ENCODE results near the gene ABCA7.
A peak's percentile ranks its signal among the peaks of the same experiment; 100 is the strongest.
"Not testable (repeated sequence)": the region's sequence is repeated elsewhere in the genome, so short reads cannot be mapped to it uniquely, and the experiment has no call there.

The ABCA7 gene

DNA sequence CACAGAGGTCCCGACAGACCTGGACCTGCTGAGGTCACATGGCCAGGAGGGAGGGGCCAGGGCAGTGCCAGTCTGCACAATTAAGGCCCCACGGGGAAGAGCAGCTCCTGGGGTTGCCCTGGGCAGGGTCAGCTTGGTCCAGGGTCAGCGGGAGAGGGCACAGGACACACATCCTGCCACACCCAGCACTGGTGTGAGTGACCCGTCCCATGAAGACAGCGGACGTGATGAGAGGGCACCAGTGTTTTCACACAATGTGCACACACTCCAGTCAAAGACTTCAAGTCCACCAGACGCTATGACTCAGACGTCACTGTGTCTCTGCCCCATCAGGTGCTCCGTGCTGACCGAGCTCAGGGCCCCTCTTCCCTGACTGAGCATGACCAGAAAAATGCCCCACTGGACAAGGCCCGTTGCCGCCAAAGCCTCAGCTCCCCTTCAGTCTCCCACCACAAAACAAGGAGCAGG is 23.2 kb upstream of the ABCA7 start:
- no peak for DNase-seq (ENCODE audit: low read depth in 2 of 2)

DNA sequence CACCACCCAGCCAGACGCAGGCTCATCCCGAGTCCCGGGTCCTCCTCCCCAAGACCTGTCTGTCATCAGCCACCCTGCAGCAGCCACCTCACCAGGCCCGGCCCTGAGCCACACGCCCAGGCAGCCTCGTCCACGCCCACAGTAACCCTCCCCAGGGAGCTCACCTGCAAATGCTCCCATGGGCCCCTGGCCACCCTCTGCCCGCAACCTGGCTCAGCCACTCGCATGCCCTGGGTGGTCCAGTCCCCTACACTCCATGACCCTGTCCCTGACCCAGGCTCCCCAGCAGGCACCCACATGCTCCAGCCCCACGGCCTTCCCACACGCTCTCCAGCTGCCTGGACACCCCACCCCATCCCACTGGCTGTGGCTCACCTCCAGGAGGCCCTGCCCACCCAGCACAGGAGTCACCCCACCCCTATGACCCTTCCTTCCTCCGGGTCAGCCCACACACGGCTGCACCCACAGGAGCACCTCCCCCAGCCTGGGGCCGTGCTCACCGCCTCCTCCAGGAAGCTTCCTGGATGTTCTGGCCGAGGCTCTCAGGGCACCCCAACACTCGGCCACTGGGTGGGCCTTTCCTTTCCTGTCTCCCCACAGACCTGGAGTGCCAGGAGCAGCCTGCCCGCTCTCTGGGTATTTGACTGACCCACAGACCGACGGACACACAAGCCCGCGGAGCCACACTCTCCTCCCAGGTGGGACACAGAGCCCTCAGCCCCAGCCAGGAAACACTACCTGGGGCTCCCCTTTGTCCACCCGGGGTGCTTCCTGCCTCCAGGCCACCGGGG is 22.6 kb upstream of the ABCA7 start:
- DNase-seq (ENCODE audit: low read depth in 2 of 2) = no peak

DNA sequence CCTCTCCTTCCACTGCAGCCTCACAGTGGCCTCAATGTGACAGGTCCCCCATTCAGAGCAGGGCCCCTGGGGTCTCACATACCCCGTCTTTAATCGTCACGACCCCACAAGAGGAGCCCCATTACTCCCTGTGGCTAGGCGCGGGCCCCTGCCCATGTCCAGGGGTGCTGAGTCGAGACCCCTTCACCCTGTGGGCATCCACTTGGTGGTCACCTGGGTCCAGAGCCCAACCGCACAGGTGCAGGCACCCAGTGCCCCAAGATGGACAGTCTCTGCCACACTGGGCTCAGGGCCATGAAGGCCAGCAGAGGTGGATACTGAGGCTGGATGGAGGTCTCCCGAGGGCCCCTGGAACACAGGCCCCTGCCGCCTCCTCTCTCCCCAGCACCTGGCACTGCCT is 22.0 kb upstream of the ABCA7 start:
- no peak for DNase-seq (ENCODE audit: low read depth in 2 of 2)

DNA sequence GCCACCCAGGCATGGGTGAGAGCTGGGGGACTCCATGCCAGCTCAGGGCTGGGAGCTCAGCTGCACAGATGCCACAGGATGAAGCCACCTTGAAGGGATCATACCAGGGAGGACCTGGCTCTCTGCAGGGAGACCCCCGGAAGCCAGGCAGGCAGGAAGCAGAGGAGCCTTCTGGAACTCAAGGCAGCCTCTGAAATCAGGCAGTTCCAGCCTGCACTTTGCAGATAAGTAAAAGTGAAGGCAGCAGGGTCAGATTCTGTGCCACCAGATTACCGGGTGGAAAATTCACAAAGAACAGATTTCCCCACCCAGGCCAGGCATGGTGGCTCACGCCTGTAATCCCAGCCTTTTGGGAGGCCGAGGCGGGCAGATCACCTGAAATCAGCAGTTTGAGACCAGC is 21.5 kb upstream of the ABCA7 start:
- no peak for DNase-seq (ENCODE audit: low read depth in 2 of 2)

DNA sequence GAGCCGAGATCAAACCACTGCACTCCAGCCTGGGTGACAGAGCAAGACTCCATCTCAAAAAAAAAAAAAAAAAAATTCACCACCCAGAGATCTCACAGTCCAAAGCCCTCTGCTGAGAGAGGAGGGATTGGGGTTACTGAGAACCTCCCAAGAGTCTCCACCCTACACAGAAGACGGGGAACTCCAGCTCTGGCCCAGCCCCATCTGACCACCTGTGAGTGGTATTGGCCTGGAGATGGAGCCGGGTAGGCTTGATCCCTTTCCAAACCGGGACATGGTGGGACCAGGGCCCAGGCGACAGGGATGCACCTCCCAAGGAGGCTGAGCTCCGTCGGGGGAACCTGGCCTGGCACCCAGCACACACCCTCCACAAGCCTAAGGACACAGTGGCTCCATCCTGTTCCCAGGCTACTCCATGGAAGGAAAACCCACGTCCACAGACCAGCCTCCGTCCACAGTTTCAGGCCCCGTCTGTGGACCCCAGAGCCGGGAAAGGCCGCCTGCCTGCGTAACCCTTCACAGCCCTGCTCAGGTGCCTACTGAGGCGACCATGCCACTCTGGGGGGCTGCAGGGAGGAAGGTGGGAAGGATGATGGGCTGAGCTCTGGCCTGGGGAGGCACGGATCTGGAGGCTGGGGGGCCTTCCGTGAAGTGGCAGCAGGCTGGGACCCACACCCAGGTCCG is 20.8 kb upstream of the ABCA7 start:
- DNase-seq (ENCODE audit: low read depth in 2 of 2) = no peak

DNA sequence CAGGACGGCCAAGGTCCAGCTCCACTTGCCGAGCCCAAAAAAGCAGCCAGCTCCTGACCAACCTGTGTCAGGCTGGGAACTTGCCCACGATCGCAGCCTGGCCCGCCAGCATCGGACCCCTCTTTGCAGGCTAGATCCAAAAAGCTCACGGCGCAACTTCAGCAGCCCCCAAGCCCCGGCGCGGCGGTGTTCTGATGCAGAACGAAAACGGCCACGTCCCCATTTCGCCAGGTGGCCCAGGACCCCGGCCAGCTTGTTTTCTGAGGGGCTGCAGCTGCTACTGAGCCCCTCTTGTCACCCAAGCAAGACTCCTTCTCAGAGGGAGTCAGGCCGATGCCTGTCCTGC is 20.3 kb upstream of the ABCA7 start:
- no peak for DNase-seq (ENCODE audit: low read depth in 2 of 2)

DNA sequence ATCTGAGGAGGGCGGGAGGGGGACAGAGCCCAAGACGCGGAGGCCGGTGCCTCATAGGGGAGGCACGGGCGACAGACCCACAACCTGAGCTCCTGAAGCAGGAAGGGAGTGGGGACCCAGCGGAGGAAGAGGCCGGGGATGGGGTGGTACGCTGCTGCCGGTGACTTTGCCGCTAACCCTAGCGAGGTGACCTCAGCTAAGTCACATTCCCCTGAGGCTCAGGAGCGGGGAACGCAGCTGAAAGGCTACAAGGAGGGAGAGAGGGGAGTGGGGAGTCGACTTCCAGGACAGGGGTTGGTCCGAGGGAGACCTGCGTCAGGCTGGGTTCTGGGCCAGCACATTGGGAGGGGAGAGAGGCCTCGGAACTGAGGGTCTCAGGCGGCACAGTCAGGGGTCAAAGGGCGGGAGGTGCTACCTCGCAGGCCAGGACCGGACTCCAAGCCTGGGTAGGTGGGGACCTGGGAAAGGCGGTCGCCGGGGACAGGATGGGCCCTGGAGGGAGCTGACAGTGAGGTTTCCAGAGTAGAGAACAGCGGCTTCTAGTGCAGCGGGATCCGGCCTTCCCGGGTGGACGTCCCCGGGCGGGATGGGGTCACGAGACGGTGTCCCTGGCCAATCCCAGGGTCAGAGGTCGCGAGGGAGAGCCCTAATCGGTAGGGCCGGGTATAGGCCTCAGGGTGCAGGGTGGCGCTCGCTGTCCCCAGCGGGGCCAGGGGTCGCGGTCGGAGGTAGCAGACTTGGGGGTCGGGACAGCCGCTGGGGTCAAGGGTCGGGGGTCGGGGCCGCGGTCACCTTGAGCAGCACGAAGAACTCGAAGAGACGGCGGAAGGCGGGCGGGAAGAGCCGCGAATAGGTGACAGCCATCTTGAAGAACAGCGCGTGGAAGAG is 19.7 kb upstream of the ABCA7 start:
- no peak for DNase-seq (ENCODE audit: low read depth in 2 of 2)

DNA sequence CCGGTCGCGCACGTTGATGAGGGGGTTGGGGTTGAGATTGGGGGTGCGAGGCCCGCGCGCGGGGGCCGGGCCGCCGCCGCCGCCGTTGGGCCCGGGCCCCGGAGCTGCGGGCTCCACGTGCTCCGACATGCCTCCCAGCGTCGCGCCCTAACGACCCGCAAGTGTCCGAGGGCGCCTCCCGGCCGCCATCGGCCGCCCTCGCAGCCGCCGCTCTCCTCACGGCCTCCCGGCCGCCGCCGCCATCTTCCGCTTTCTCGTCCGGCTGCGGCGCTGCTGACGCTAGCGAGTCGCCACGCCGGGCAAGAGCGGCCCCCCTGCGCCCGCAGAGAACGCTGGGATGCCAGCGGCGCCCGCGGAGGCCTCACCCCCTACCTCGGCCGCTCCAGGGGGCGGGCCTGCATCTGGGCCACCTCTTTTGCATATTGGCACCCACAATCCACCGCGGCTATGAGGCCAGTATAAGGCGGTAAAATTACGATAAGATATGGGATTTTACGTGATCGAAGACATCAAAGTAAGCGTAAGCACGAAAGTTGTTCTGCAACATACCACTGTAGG is 19.0 kb upstream of the ABCA7 start, which contains the start of gene TMEM259:
Gene TMEM259 (minus strand): TSS at position 256 of the 558 bp plus-strand sequence. CDS start 127 bp downstream, at position 129.
- DNase-seq (ENCODE audit: low read depth in 2 of 2) = peak; percentile 94 to 96

DNA sequence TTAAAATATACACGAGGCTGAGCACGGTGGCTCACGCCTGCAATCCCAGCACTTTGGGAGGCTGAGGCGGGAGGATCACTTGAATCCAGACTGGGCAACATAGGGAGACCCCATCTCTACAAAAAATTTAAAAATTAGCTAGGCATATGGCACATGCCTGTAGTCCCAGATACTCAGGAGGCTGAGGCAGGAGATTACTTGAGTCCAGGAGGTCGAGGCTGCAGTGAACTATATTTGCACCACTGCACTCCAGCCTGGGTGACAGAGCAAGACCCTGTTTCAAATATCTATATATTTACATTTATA is 16.1 kb upstream of the ABCA7 start:
- not testable (repeated sequence) for DNase-seq (ENCODE audit: low read depth in 2 of 2)

DNA sequence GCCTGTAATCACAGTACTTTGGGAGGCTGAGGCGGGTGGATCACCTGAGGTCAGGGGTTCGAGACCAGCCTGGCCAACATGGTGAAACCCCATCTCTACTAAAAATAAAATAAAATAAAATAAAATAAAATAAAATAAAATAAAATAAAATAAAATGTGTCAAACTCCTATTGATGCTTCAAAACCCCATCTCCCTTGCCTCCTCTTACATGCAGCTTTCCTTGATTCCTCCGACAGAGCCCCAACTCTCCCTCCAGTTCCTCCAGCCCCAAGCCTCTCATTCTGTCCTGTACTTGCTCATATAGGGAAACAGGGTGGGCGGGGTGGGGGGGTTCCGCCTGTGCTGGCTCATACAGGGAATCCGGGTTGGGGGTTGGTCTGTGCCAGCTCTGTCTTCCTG is 14.8 kb upstream of the ABCA7 start:
- not testable (repeated sequence) for DNase-seq (ENCODE audit: low read depth in 2 of 2)

DNA sequence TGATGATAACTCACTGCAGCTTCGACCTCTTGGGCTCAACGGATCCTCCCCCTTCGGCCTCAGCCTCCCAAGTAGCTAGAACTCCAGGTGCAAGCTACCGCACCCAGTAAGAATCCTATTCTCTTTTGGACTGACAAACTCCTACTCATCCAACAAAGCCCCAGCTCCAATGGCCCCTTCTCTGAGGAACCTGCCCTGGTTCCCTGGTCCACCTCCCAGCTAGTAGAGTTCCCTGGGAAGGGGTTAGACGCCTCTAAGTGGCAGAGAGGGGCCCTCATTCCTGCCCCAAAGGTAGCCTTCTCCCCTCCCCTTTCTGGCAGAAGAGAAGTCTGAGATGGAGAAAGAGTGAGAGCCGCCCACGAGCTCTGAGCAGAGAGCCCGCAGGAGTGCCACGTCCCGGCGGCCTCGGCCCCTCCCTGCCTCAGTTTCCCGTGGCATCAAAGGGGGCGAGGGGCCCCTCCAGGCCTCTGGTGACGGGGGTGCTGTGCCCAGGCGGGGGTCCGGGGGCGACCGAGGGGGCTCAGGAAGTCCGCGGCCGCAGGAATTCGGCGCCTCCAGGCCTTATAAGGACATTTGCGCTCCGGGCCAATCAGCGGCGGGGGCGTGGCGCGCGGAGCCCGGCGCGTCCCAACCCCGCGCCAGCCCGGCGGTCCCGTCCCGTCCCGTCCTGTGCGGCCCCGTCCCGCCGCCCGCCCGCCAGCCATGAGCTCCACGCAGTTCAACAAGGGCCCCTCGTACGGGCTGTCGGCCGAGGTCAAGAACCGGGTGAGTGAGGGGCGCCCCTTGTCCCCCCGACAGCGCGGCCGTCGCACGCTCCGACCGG is 13.7 kb upstream of the ABCA7 start, which contains the start of gene CNN2:
Gene CNN2 (plus strand): TSS at position 649 of the 823 bp plus-strand sequence. CDS start 54 bp downstream, at position 703.
- DNase-seq (ENCODE audit: low read depth in 2 of 2) = peak; percentile 52 to 59

DNA sequence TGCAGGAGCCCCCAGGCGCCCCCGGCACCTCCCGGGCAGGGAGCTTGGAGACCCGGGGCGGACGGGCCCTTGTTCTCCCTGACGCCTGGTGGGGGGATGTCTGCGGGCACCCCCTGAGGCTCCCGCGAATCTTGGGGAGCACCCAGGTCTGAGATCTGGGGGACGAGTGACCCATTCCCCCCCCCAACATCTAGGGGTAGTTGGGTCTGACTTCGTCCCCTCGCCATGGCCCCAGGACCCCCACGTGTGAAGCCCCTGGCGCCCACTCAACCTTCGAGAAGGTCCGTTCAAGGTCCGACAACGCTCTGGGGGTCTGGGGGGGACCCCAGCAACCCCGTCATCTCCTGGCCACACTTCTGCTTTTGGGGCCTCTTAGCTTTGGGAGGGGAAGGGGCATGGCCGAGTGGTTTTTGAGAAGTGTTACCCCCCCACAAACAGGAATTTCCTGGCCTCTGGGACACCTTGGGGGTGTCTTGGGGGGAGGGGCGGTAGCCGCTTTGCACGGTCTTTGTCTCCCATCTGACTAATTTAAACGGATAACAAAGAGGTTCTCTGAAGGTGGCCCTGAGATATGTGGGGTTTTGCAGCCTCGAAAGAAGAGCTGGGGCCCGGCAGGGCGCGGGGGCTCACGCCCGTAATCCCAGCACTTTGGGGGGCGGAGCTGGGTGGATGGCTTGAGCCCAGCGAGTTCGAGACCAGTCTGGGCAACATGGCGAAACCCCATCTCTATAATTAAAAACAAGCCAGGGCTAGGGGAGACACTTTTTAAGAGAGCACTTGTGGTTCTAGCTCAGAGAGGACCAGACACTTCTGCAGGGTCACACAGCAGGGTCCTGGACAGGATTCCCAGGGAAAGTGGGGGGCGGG is 12.9 kb upstream of the ABCA7 start:
- DNase-seq (ENCODE audit: low read depth in 2 of 2) = peak in 1 of 2 donors; percentile 25

DNA sequence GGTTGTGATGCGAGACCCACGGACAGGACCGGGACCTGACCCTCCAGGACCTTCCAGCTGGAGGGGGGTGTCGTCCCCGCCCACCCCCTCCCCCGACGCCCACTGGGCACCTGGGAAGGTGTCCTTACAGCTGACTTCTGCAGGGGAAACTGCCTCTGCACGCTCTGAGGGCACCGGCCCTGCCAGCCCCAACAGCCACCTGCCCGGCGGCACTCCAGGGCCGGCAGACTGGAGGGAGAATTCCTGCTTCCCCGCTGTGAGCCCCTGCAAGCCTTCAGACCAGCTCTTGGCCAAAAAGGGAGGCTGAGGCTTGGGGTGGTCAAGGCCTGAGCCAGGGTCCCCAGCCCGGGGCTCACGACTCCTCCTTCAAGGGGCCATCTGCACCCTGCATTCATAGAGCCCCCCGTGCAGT is 12.3 kb upstream of the ABCA7 start:
- no peak for DNase-seq (ENCODE audit: low read depth in 2 of 2)

DNA sequence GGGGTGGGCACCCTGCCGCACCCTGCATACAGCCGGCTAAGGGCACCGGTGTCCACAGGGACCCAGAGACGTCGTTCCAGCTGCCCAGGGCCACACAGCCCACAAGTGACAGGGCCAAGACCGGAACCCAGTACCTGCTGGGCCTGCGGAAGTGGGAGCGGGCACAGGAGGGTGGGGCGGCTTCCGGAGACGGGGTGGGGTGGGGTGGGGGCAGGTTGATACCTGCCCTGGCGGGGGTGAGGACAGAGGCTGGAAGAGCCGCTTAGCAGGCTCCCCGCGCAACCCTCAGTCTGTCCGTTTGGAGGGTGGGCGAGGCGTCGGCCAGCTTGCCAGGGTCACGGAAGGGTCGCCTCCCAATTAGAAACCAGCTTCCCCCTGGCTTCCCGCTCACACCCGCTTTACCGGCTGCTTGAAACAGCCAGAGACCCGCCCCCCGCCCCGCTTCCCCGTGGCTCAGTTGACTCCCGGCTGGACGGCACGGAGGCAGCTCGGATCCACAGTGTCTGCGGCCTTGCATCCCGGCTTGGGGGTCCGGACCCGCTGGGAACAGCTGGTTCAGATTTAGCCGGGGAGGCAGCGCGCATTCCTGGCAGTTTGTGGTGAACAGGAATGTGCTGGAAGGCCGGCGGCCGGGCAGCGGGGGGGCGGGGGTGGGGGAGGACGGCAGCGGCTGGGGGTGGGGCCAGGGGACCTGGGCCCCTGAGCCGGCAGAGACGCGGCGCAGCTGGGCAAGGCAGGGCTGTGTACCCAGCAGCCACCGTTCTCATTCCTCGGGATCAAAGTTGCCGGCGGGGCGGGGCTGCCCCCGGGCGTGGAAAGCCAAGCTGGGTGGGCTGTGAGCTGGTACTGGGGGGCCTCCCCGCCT is 11.6 kb upstream of the ABCA7 start:
- peak in 1 of 2 donors; percentile 27 for DNase-seq (ENCODE audit: low read depth in 2 of 2)

DNA sequence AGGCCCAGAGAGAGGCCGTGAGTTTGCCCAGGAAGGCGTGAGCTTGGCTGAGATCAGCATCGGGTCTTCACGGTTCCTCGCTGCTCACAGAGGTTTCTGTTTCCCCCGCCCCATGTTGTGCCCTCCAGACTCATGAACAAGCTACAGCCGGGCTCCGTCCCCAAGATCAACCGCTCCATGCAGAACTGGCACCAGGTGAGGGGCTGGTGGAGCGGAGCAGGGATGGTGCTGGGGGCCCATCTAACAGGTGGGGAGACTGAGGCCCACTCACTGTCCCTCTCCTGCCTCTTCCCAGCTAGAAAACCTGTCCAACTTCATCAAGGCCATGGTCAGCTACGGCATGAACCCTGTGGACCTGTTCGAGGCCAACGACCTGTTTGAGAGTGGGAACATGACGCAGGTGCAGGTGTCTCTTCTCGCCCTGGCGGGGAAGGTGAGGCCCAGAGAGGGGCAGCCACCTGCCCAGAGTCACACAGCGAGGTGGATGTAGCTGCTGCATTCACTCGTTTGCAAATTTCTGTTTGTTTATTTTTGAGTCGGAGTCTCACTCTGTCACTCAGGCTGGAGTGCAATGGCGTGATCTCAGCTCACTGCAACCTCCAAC is 7.5 kb upstream of the ABCA7 start:
- no peak for DNase-seq (ENCODE audit: low read depth in 2 of 2)

DNA sequence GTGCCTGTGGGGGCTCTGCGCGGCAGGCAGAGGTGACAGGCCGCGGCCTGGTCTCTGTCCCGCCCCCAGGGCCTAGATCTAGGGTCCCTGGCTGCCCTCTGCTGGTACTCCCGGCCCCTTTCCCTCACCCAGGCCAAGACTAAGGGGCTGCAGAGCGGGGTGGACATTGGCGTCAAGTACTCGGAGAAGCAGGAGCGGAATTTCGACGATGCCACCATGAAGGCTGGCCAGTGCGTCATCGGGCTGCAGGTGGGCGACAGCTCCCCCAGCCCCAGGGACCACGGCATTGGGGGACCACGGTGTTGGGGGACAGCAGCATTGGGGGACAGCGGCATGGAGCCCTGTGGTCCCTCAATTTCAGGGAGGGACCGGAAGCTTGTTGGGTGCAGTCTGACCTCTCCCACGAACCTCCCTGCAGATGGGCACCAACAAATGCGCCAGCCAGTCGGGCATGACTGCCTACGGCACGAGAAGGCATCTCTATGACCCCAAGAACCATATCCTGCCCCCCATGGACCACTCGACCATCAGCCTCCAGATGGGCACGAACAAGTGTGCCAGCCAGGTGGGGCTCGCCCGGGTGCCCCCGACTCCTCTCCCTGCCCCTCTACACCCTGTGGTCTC is 3.8 kb upstream of the ABCA7 start:
- DNase-seq (ENCODE audit: low read depth in 2 of 2) = no peak

DNA sequence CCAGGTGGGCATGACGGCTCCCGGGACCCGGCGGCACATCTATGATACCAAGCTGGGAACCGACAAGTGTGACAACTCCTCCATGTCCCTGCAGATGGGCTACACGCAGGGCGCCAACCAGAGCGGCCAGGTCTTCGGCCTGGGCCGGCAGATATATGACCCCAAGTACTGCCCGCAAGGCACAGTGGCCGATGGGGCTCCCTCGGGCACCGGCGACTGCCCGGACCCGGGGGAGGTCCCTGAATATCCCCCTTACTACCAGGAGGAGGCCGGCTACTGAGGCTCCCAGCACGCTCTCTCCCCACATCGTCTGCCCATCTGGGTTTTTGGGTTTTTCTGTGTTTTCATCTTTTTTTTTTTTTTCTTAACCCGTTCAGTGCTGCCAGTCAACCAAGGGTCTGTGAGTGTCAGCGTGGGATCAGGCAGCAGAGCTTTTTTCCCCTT is 2.3 kb upstream of the ABCA7 start:
- DNase-seq (ENCODE audit: low read depth in 2 of 2) = no peak

Measured in stimulated activated CD8-positive, alpha-beta memory T cell treated with anti-CD3 and anti-CD28 coated beads, Interleukin-15, amount 100 ng/mL, for 48 hours (primary cell).